GM21786 (cell line): ENCODE results near the gene BRD7.
"Not testable (repeated sequence)": the region's sequence is repeated elsewhere in the genome, so short reads cannot be mapped to it uniquely, and the experiment has no call there.

Experiments
- ATAC-seq: cut with Tn5 transposase; IDR thresholded peaks from one replicate; pipeline ENCODE4 v1.9.1; 2021; ENCODE audit not compliant: unreplicated experiment

BRD7 gene

DNA sequence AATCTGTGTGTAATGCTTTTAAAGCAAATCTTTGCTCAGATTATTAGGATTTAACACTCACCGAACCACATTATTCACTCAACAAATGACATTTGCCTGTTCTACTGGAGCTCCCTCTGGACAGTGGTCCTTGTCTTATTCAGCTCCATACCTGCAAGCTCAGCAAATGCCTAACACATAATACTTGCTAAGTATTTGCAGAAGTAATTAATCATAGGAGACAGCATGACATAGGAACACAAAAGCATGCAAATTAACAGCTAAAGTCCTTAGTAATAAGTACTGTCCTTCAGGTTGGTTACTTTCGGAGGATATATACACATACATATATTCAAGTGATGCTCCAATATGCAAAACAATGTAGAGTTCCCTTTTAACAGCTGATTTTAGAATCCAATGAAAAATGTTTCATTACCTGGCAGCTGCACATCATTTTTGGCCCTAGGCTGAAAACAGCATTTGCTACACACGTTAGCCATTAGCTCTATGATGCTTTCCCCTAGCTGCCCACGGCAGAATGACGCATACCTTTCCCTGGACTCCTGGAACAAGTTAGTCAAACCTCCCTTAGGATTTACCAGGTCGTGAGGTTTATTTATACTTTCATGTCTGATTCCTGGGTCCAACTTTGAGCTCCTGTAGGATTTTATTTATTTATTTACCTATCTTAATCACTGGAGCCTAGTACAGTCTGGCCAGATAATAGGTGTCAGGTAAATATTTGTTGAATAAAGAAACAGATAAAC lies 8.6 kb downstream of the BRD7 start:
- no peak for ATAC-seq

- no peak for ATAC-seq
These were observed 9.2 kb downstream of the BRD7 start for GRCh38 chr16:50359626-50360025.

DNA sequence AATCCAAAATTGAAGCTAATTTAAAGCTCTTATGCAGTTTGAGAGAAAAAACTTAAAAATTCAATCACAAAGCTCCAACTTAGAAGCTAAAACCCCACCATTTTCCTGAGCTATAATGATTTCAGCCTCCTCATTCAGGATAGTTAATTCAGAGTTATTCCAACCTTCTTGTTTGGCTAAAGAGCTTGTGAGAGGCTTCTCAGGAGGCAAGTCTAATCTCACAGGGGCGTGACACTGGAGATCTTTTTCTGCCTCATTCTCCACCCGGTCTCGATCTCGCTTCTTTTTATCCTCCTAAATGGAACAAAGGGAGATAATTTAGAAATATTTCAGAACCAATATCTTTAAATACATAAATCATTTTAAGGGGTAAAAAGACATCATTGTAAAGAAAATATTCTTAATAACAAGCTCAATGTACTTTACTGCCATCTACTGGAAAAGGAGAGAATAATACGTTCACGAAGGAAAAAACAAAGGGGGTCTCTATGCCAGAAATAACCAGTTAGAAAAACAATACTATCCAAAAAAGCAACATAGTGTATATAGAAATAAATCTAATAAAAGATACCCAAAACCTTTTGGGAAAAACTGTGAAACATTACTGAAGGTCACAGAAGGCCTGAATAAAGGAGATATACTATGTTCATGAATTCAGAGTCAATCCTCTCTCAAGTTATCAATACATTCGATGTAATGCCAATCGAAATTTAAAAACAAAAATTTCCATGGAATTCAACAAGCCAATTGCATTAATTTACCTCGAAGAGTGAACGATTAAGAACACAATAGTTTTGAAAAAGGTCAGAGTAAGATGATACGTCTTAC lies 13.9 kb downstream of the BRD7 start:
- no peak for ATAC-seq

GRCh38 chr16:50354082-50354481 lies 14.7 kb downstream of the BRD7 start:
- ATAC-seq, result no peak

DNA sequence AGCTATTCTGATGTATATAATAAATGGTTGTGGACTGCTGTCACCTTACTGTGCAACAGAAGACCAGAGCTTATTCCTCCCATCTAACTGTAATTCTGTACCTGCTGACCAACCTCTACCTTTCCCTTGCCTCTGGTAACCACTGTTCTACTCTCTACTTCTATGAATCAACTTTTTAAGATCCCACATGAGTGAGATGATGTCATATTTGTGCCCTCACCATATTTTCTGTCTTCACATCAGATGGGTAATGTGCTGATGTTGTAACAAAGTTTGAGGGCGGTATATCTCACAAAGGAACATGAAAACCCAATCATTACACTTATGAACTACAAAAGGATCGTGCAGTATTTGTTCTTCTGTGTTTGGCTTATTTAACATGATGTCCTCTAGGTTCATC lies 16.8 kb downstream of the BRD7 start:
- no peak for ATAC-seq

DNA sequence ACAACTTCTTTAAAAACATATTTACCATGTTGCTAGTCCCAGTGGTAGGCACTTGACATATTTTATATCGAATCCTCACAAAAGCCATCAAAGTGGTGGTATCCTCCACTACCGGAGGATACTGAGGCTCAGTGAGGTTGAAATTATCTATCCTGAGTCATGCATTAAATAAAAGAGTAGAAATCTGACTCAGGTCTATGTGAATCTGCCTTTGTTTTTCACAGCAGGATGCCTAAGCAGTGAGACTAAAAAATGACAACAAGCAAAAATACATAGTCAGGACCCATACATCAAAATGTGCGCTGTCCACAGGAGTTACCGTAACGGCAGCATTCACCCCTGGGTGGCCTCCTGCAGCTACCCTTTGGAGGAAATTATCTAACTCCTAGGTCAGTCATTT lies 17.7 kb downstream of the BRD7 start:
- ATAC-seq, result no peak

DNA sequence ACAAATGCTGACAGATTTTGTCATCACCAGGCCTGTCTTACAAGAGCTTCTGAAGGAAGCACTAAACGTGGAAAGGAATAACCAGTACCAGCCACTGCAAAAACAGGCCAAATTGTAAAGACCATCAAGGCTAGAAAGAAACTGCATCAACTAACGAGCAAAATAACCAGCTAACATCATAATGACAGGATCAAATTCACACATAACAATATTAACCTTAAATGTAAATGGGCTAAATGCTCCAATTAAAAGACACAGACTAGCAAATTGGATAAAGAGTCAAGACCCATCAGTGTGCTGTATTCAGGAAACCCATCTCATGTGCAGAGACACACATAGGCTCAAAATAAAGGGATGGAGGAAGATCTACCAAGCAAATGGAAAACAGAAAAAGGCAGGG lies 23.6 kb downstream of the BRD7 start:
- not testable (repeated sequence) for ATAC-seq

DNA sequence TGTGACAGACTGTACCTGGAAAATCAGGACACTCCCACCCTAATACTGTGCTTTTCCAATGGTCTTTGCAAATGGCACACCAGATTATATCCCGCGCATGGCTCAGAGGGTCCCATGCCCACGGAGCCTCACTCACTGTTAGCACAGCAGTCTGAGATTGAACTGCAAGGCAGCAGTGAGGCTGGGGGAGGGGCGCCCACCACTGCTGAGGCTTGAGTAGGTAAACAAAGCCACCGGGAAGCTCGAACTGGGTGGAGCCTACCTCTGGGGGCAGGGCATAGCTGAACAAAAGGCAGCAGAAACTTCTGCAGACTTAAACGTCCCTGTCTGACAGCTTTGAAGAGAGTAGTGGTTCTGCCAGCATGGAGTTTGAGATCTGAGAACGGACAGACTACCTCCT lies 25.2 kb downstream of the BRD7 start:
- not testable (repeated sequence) for ATAC-seq

DNA sequence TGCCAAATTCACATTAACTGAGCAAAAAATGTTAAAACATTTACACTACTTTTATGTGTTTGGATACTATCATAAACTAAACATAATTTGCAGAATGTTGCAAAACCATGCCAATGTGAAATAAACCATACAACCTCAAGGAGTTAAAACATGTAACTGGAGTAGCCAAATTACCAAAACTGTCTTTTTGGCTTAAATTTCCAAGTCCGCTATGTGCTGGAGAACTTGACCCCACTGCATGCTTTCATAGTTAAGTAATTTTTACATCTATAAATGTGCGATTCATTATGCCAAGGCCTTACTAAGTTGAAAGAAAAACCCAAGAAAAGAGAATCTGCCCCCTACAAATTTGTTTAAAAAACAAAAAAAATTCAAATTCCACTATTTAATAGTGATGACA lies 28.2 kb downstream of the BRD7 start:
- no peak for ATAC-seq

GRCh38 chr16:50338371-50339231 lies 30.2 kb downstream of the BRD7 start:
- no peak for ATAC-seq

- no peak for ATAC-seq
These were observed 31.9 kb downstream of the BRD7 start for GRCh38 chr16:50336884-50337283.

DNA sequence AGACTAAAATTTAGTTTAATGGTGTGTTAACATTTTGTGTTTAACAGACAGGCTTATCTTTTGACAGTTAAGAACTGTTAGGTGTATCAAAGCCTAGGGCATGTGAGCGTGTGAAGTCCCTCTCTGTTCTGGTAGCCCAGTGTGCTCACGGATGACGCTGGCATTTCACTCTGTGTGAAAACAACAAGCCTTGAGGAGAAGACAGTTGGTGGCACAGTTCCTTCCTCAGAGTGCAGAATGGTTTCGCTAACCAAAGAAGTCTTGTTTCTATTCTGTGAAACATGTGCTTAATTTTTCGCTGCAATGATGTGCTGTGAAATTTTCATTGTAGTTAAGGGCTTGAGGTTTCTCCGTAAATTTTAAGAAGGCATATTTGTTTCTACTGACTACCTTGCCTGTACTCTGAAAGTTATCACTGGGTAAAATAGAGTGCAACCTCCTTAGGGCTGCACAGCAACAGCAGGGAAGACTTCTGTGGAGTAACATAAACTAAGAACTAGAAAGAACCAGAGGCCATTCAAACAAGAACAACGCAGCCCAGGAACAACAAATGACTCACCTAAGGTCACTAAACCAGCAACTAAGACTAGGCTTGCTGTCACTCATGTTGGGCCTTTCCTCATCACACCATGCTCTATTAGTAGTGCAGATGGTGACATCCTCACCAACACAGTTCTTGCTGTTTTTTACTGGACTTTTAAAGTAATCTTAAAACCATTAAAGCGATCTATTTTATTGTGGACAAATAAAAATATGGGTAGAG lies 33.4 kb downstream of the BRD7 start:
- ATAC-seq, result no peak

- no peak for ATAC-seq
These were observed 34.4 kb downstream of the BRD7 start for GRCh38 chr16:50334106-50334975.

DNA sequence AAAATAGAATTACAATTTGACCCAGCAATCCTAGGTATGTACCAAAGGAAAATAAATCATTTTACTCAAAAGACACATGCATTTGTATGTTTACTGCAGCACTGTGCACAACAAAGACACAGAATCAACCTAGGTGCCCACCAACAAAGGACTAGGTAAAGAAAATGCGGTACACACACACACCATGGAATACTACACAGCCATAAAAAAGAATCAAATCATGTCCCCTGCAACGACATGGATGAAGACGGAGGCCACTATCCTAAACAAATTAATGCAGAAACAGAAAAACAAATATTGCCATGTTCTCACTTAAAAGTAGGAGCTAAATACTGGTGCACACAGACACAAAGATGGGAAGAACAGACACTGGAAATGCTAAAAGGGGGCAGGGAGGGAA lies 36.2 kb downstream of the BRD7 start:
- no peak for ATAC-seq

- no peak for ATAC-seq
These were observed 37.2 kb downstream of the BRD7 start for GRCh38 chr16:50331570-50331969.

DNA sequence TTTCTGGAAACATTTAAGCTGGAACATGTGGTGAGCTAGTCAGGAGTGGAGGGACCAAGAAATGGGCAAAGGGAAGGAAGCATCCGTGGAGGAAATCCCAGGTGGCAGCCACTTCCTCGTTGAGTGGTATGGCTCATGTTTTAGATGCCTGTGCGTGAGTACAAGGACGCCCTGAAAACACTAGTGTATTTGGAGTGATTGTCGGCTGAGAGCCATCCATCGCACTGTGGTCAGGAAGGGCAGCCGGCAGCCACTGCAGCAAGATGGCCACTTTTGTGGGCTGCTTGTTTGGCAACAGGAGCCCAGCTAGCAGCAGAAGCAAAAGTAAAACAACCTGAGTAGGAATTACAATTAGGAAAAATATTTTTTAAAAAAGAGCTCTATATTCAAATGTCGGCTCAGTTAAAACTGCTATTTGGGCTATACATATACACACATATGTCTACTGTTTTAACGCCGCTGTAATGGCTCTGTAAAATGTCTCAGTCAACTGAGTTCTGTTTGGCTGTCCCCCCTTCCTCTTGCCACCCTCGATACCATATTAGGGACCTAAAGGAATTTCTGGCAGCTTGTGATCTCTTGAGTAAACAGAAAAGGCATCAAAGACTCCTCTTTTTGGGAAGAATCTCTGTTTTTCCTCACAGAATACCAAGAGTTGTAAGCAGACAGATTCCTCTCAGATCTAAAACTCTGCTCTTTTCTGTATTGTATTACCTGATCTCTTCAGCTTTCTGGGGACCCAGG lies 39.2 kb downstream of the BRD7 start:
- no peak for ATAC-seq

GRCh38 chr16:50326835-50327465 lies 41.8 kb downstream of the BRD7 start:
- peak; percentile 75 for ATAC-seq

GRCh38 chr16:50326264-50326663 lies 42.5 kb downstream of the BRD7 start:
- ATAC-seq, result no peak

DNA sequence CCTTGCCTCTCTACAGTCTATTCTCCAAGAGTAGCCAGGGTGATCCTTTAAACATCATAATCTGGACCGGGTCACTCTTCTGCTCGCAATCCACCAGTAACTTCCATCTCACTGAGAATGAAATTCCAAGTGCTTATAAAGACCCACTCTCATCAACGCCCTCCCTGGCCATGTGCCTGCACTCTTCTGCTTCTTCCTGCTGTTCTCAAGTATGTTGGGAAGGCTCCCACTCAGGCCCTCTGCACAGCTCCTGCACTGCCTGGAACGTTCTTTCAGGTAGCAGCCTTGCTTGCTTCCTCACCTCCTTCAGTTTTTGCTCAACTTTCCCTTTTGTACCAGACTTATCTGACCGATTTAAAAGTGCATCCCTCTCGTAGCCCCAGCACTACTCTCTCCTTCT lies 44.4 kb downstream of the BRD7 start:
- no peak for ATAC-seq
